Measurements from ENCODE around the gene CCT5. TPM values are rescaled to one million over a fixed set of nuclear protein-coding genes. Genes with fewer than 3 reads are reported as not detected.
"Not testable (repeated sequence)": the region's sequence is repeated elsewhere in the genome, so short reads cannot be mapped to it uniquely, and the experiment has no call there.

The CCT5 gene
- total RNA-seq, 1 donor: 48.6 TPM

GRCh38 chr5:10232386-10232785 is 17.7 kb upstream of the CCT5 start:
- H3K27me3 ChIP-seq (ENCODE audit: insufficient read depth, low read length): no peaks in the 10 kb centered on the region
- H3K4me3 ChIP-seq (ENCODE audit: low read length): no peak overlapping the region
- H3K4me1 ChIP-seq (ENCODE audit: insufficient read depth, low read length): no peaks in the 10 kb centered on the region
- no peaks in the 10 kb centered on the region for H3K9me3 ChIP-seq (ENCODE audit: low read depth, low read length)

- Histone ChIP-seq H3K4me3 (ENCODE audit: low read length) (no peak overlapping the region), H3K4me1 (ENCODE audit: insufficient read depth, low read length) (no peaks in the 10 kb centered on the region), H3K9me3 (ENCODE audit: low read depth, low read length) (no peaks in the 10 kb centered on the region), H3K27me3 (ENCODE audit: insufficient read depth, low read length) (no peaks in the 10 kb centered on the region)
Observed at GRCh38 chr5:10233011-10233410, 17.1 kb upstream of the CCT5 start.

GRCh38 chr5:10233505-10233904 is 16.6 kb upstream of the CCT5 start:
- Histone ChIP-seq H3K4me1 (ENCODE audit: insufficient read depth, low read length) (no peaks in the 10 kb centered on the region), H3K4me3 (ENCODE audit: low read length) (no peak overlapping the region), H3K9me3 (ENCODE audit: low read depth, low read length) (no peaks in the 10 kb centered on the region), H3K27me3 (ENCODE audit: insufficient read depth, low read length) (no peaks in the 10 kb centered on the region)

- Histone ChIP-seq H3K4me1 (ENCODE audit: insufficient read depth, low read length) (no peaks in the 10 kb centered on the region), H3K9me3 (ENCODE audit: low read depth, low read length) (no peaks in the 10 kb centered on the region), H3K27me3 (ENCODE audit: insufficient read depth, low read length) (no peaks in the 10 kb centered on the region), H3K4me3 (ENCODE audit: low read length) (no peak overlapping the region)
Observed at GRCh38 chr5:10235350-10235749, 14.7 kb upstream of the CCT5 start.

- no peaks in the 10 kb centered on the region for H3K27me3 ChIP-seq (ENCODE audit: insufficient read depth, low read length)
- H3K4me3 ChIP-seq (ENCODE audit: low read length): no peak overlapping the region
- peaks cover 6% of the 10 kb centered on the region for H3K4me1 ChIP-seq (ENCODE audit: insufficient read depth, low read length)
Observed at GRCh38 chr5:10243660-10244240, 6.3 kb upstream of the CCT5 start.

GRCh38 chr5:10244342-10244944 is 5.6 kb upstream of the CCT5 start:
- Histone ChIP-seq H3K4me3 (ENCODE audit: low read length) (no peak overlapping the region), H3K4me1 (ENCODE audit: insufficient read depth, low read length) (peaks cover 12% of the 10 kb centered on the region), H3K9me3 (ENCODE audit: low read depth, low read length) (no peaks in the 10 kb centered on the region), H3K27me3 (ENCODE audit: insufficient read depth, low read length) (no peaks in the 10 kb centered on the region)

More at GRCh38 chr5:10243660-10244240, 6.3 kb upstream of the CCT5 start:
- H3K9me3 ChIP-seq (ENCODE audit: low read depth, low read length): no peaks in the 10 kb centered on the region

GRCh38 chr5:10246761-10247160 is 3.3 kb upstream of the CCT5 start:
- Histone ChIP-seq H3K4me3 (ENCODE audit: low read length) (no peak overlapping the region), H3K4me1 (ENCODE audit: insufficient read depth, low read length) (peaks cover 22% of the 10 kb centered on the region)

GRCh38 chr5:10247217-10247616 is 2.9 kb upstream of the CCT5 start:
- not testable (repeated sequence) for H3K9me3 ChIP-seq (ENCODE audit: low read depth, low read length); H3K4me3 ChIP-seq (ENCODE audit: low read length); H3K27me3 ChIP-seq (ENCODE audit: insufficient read depth, low read length)
- peaks cover 26% of the 10 kb centered on the region for H3K4me1 ChIP-seq (ENCODE audit: insufficient read depth, low read length)

More at GRCh38 chr5:10246761-10247160, 3.3 kb upstream of the CCT5 start:
- no peaks in the 10 kb centered on the region for H3K27me3 ChIP-seq (ENCODE audit: insufficient read depth, low read length)
- no peaks in the 10 kb centered on the region for H3K9me3 ChIP-seq (ENCODE audit: low read depth, low read length)

GRCh38 chr5:10248378-10249260 is 1.5 kb upstream of the CCT5 start:
- no peaks in the 10 kb centered on the region for H3K9me3 ChIP-seq (ENCODE audit: low read depth, low read length)

GRCh38 chr5:10250806-10251276 is 761 bp downstream of the CCT5 start:
- no peaks in the 10 kb centered on the region for H3K9me3 ChIP-seq (ENCODE audit: low read depth, low read length)
- peak overlapping the region; percentile 89 for H3K4me3 ChIP-seq (ENCODE audit: low read length)
- peaks cover 37% of the 10 kb centered on the region for H3K4me1 ChIP-seq (ENCODE audit: insufficient read depth, low read length)
- H3K27me3 ChIP-seq (ENCODE audit: insufficient read depth, low read length): no peaks in the 10 kb centered on the region

More at GRCh38 chr5:10248378-10249260, 1.5 kb upstream of the CCT5 start:
- Histone ChIP-seq H3K27me3 (ENCODE audit: insufficient read depth, low read length) (no peaks in the 10 kb centered on the region), H3K4me3 (ENCODE audit: low read length) (peak overlapping the region; percentile 89), H3K4me1 (ENCODE audit: insufficient read depth, low read length) (peaks cover 36% of the 10 kb centered on the region)

- H3K4me3 ChIP-seq (ENCODE audit: low read length): peak overlapping the region; percentile 89
- H3K27me3 ChIP-seq (ENCODE audit: insufficient read depth, low read length): no peaks in the 10 kb centered on the region
- H3K4me1 ChIP-seq (ENCODE audit: insufficient read depth, low read length): peaks cover 37% of the 10 kb centered on the region
- no peaks in the 10 kb centered on the region for H3K9me3 ChIP-seq (ENCODE audit: low read depth, low read length)
Observed at GRCh38 chr5:10251405-10251804, 1.3 kb downstream of the CCT5 start.

GRCh38 chr5:10253390-10253789 is 3.3 kb downstream of the CCT5 start:
- Histone ChIP-seq H3K9me3 (ENCODE audit: low read depth, low read length) (no peaks in the 10 kb centered on the region), H3K27me3 (ENCODE audit: insufficient read depth, low read length) (no peaks in the 10 kb centered on the region), H3K4me1 (ENCODE audit: insufficient read depth, low read length) (peaks cover 35% of the 10 kb centered on the region), H3K4me3 (ENCODE audit: low read length) (no peak overlapping the region)

- Histone ChIP-seq H3K9me3 (ENCODE audit: low read depth, low read length) (no peaks in the 10 kb centered on the region), H3K4me3 (ENCODE audit: low read length) (no peak overlapping the region), H3K27me3 (ENCODE audit: insufficient read depth, low read length) (no peaks in the 10 kb centered on the region), H3K4me1 (ENCODE audit: insufficient read depth, low read length) (peaks cover 25% of the 10 kb centered on the region)
Observed at GRCh38 chr5:10254686-10255085, 4.6 kb downstream of the CCT5 start.

GRCh38 chr5:10257870-10258269 is 7.8 kb downstream of the CCT5 start:
- Histone ChIP-seq H3K9me3 (ENCODE audit: low read depth, low read length) (no peaks in the 10 kb centered on the region), H3K4me1 (ENCODE audit: insufficient read depth, low read length) (peaks cover 8% of the 10 kb centered on the region), H3K4me3 (ENCODE audit: low read length) (no peak overlapping the region), H3K27me3 (ENCODE audit: insufficient read depth, low read length) (no peaks in the 10 kb centered on the region)

- H3K9me3 ChIP-seq (ENCODE audit: low read depth, low read length): no peaks in the 10 kb centered on the region
- no peaks in the 10 kb centered on the region for H3K4me1 ChIP-seq (ENCODE audit: insufficient read depth, low read length)
- no peaks in the 10 kb centered on the region for H3K27me3 ChIP-seq (ENCODE audit: insufficient read depth, low read length)
- H3K4me3 ChIP-seq (ENCODE audit: low read length): no peak overlapping the region
Observed at GRCh38 chr5:10259899-10260298, 9.8 kb downstream of the CCT5 start.
